HG02938 (cell line): Measurements from ENCODE around the gene GGNBP2.
A peak's percentile ranks its signal among the peaks of the same experiment; 100 is the strongest.

Experiments used
- ATAC-seq: cut with Tn5 transposase; IDR thresholded peaks from one replicate; pipeline ENCODE4 v1.9.1; 2021; ENCODE audit warnings: mild to moderate bottlenecking, moderate library complexity; ENCODE audit not compliant: unreplicated experiment

Gene GGNBP2

GRCh38 chr17:36550491-36551417, 6.0 kb downstream of the GGNBP2 start:
- ATAC-seq = no peak

GRCh38 chr17:36553459-36553858, 8.7 kb downstream of the GGNBP2 start:
- no peak for ATAC-seq

- no peak for ATAC-seq
Observed at GRCh38 chr17:36566081-36566480, 21.4 kb downstream of the GGNBP2 start.

GRCh38 chr17:36575028-36575427, 30.3 kb downstream of the GGNBP2 start:
- no peak for ATAC-seq

GRCh38 chr17:36576793-36577192, 32.1 kb downstream of the GGNBP2 start:
- no peak for ATAC-seq

GRCh38 chr17:36578671-36579070, 34.0 kb downstream of the GGNBP2 start:
- ATAC-seq = no peak

GRCh38 chr17:36583787-36584186, 39.1 kb downstream of the GGNBP2 start:
- ATAC-seq = no peak

GRCh38 chr17:36586138-36586537, 41.4 kb downstream of the GGNBP2 start:
- no peak for ATAC-seq

GRCh38 chr17:36590082-36590481, 45.4 kb downstream of the GGNBP2 start:
- no peak for ATAC-seq

- ATAC-seq = peak; percentile 58
Observed at GRCh38 chr17:36591434-36592315, 47.0 kb downstream of the GGNBP2 start, which contains the start of gene DHRS11. Gene DHRS11 (plus strand): TSS chr17:36591879. CDS start chr17:36592010, 131 bp downstream.

- ATAC-seq = peak; percentile 19
Observed at GRCh38 chr17:36592316-36592715, 47.6 kb downstream of the GGNBP2 start.

GRCh38 chr17:36592716-36593321, 48.1 kb downstream of the GGNBP2 start:
- ATAC-seq = no peak

GRCh38 chr17:36593656-36594316, 49.1 kb downstream of the GGNBP2 start:
- no peak for ATAC-seq

- ATAC-seq = no peak
Observed at GRCh38 chr17:36594626-36595401, 50.1 kb downstream of the GGNBP2 start.

- ATAC-seq = no peak
Observed at GRCh38 chr17:36597226-36597625, 52.5 kb downstream of the GGNBP2 start.

- ATAC-seq = no peak
Observed at GRCh38 chr17:36597866-36598777, 53.4 kb downstream of the GGNBP2 start.

GRCh38 chr17:36598951-36599401, 54.3 kb downstream of the GGNBP2 start:
- ATAC-seq = no peak

- ATAC-seq = no peak
Observed at GRCh38 chr17:36599546-36600250, 55.0 kb downstream of the GGNBP2 start.
